H9 (cell line): Measurements from ENCODE around the gene TBL2. TPM values are rescaled to one million over a fixed set of nuclear protein-coding genes. Genes with fewer than 3 reads are reported as not detected.
"Not testable (repeated sequence)": the region's sequence is repeated elsewhere in the genome, so short reads cannot be mapped to it uniquely, and the experiment has no call there.

Experiments
- DNase-seq: peaks from one replicate; pipeline ENCODE4 v3.0.0-alpha.2; 2017
- H2AFZ ChIP-seq: one replicate; pipeline ENCODE4 v1.6.1; 2013; ENCODE audit warnings: mild to moderate bottlenecking, low read length, control low read depth, moderate library complexity
- H2AK5ac ChIP-seq: 2 replicates; pipeline ENCODE4 v1.6.1; 2013; ENCODE audit warnings: low read length, control low read depth, mixed read lengths; ENCODE audit not compliant: insufficient read length
- H2BK120ac ChIP-seq: one replicate; pipeline ENCODE4 v1.6.1; 2013; ENCODE audit warnings: low read depth, mild to moderate bottlenecking, low read length, control low read depth, inconsistent platforms; ENCODE audit not compliant: poor library complexity, severe bottlenecking
- H2BK12ac ChIP-seq: 2 replicates; pipeline ENCODE4 v1.6.1; 2013; ENCODE audit warnings: low read length, control low read depth, mixed read lengths, low read depth; ENCODE audit not compliant: insufficient read length
- H2BK15ac ChIP-seq: 2 replicates; pipeline ENCODE4 v1.6.1; 2013; ENCODE audit warnings: low read depth, low read length, control low read depth
- H2BK20ac ChIP-seq: one replicate; pipeline ENCODE4 v1.6.1; 2013; ENCODE audit warnings: low read depth, mild to moderate bottlenecking, low read length, control low read depth, inconsistent platforms; ENCODE audit not compliant: poor library complexity, severe bottlenecking
- H2BK5ac ChIP-seq: 2 replicates; pipeline ENCODE4 v1.6.1; 2013; ENCODE audit warnings: low read length, control low read depth, mixed read lengths; ENCODE audit not compliant: insufficient read length
- H3K14ac ChIP-seq: 2 replicates; pipeline ENCODE4 v1.6.1; 2013; ENCODE audit warnings: low read length, control low read depth; ENCODE audit not compliant: insufficient read depth
- H3K18ac ChIP-seq: 2 replicates; pipeline ENCODE4 v1.6.1; 2013; ENCODE audit warnings: low read depth, mild to moderate bottlenecking, mixed read lengths, low read length, control low read depth; ENCODE audit not compliant: insufficient read length
- H3K23ac ChIP-seq: 2 replicates; pipeline ENCODE4 v1.6.1; 2013; ENCODE audit warnings: low read length, control low read depth, mixed read lengths, low read depth; ENCODE audit not compliant: insufficient read length
- H3K23me2 ChIP-seq: 2 replicates; pipeline ENCODE4 v1.6.1; 2013; ENCODE audit warnings: low read depth, mild to moderate bottlenecking, mixed read lengths, low read length, control low read depth; ENCODE audit not compliant: insufficient read length, poor library complexity, severe bottlenecking
- H3K27ac ChIP-seq: 2 replicates; pipeline ENCODE4 v1.5.1; 2013; ENCODE audit warnings: low read length, control low read depth, mixed read lengths, low read depth; ENCODE audit not compliant: insufficient read length
- H3K27me3 ChIP-seq: 2 replicates; pipeline ENCODE4 v1.6.1; 2013; ENCODE audit warnings: low read length, control low read depth, inconsistent platforms; ENCODE audit not compliant: insufficient read depth
- H3K4ac ChIP-seq: 2 replicates; pipeline ENCODE4 v1.6.1; 2013; ENCODE audit warnings: low read depth, mild to moderate bottlenecking, control low read depth, inconsistent platforms, low read length, moderate library complexity
- H3K4me1 ChIP-seq: 2 replicates; pipeline ENCODE4 v1.6.1; 2013; ENCODE audit warnings: low read length, control low read depth, inconsistent platforms; ENCODE audit not compliant: insufficient read depth
- H3K4me2 ChIP-seq: 2 replicates; pipeline ENCODE4 v1.6.1; 2013; ENCODE audit warnings: low read length, control low read depth, mixed read lengths; ENCODE audit not compliant: insufficient read length, insufficient read depth
- H3K56ac ChIP-seq: 2 replicates; pipeline ENCODE4 v1.6.1; 2013; ENCODE audit warnings: low read depth, mild to moderate bottlenecking, mixed read lengths, low read length, control low read depth; ENCODE audit not compliant: insufficient read length
- H3K79me1 ChIP-seq: 2 replicates; pipeline ENCODE4 v1.6.1; 2013; ENCODE audit warnings: low read depth, mild to moderate bottlenecking, moderate library complexity, low read length, control low read depth, inconsistent platforms; ENCODE audit not compliant: insufficient read depth, poor library complexity, severe bottlenecking
- H3K79me2 ChIP-seq: 2 replicates; pipeline ENCODE4 v1.6.1; 2013; ENCODE audit warnings: low read length, control low read depth, inconsistent platforms; ENCODE audit not compliant: insufficient read depth
- H3K9ac ChIP-seq: 2 replicates; pipeline ENCODE4 v1.6.1; 2013; ENCODE audit warnings: low read length, control low read depth, mixed read lengths; ENCODE audit not compliant: insufficient read length; ENCODE audit errors: extremely low read depth
- H3K9me3 ChIP-seq: one replicate; pipeline ENCODE4 v1.6.1; 2013; ENCODE audit warnings: low read depth, low read length, inconsistent platforms; ENCODE audit not compliant: control insufficient read depth
- H3T11ph ChIP-seq: one replicate; pipeline ENCODE4 v1.6.1; 2013; ENCODE audit warnings: mild to moderate bottlenecking, low read length, control low read depth, inconsistent platforms
- H4K20me1 ChIP-seq: one replicate; pipeline ENCODE4 v1.6.1; 2013; ENCODE audit not compliant: control insufficient read depth, insufficient read length, insufficient read depth
- H4K5ac ChIP-seq: 2 replicates; pipeline ENCODE4 v1.6.1; 2013; ENCODE audit warnings: low read depth, mild to moderate bottlenecking, mixed read lengths, low read length, control low read depth; ENCODE audit not compliant: insufficient read length
- H4K8ac ChIP-seq: replicated peaks from 2 replicates; pipeline ENCODE4 v1.6.1; 2013; ENCODE audit warnings: low read length, control low read depth, mixed read lengths, low read depth; ENCODE audit not compliant: insufficient read length
- H4K91ac ChIP-seq: 2 replicates; pipeline ENCODE4 v1.6.1; 2013; ENCODE audit warnings: low read depth, mild to moderate bottlenecking, moderate library complexity, mixed read lengths, low read length, control low read depth; ENCODE audit not compliant: insufficient read length
- H3K27ac Mint-ChIP-seq, 3 experiments: 2 replicates in 2 of 3; 3 replicates in 1 of 3; pipeline ENCODE4 v1.8.0; 2020 to 2021; ENCODE audit warnings: mixed read lengths in 3 of 3, mild to moderate bottlenecking in 1 of 3, moderate library complexity in 1 of 3
- H3K27me3 Mint-ChIP-seq: 2 replicates; pipeline ENCODE4 v1.8.0; 2021; ENCODE audit warnings: low read depth, mild to moderate bottlenecking, moderate library complexity, mixed read lengths
- H3K36me3 Mint-ChIP-seq, 3 experiments: 2 replicates in 2 of 3; 3 replicates in 1 of 3; pipeline ENCODE4 v1.8.0; 2020 to 2021; ENCODE audit warnings: low read depth in 3 of 3, mixed read lengths in 3 of 3; ENCODE audit not compliant: insufficient read depth in 1 of 3
- H3K4me1 Mint-ChIP-seq, 2 experiments: 2 replicates each; pipeline ENCODE4 v1.8.0; 2020; ENCODE audit warnings: mixed read lengths in 2 of 2
- H3K4me3 Mint-ChIP-seq, 2 experiments: 2 replicates in 1 of 2; 3 replicates in 1 of 2; pipeline ENCODE4 v1.8.0; 2020 to 2021; ENCODE audit warnings: mild to moderate bottlenecking in 2 of 2, mixed read lengths in 2 of 2, moderate library complexity in 1 of 2
- H3K9me3 Mint-ChIP-seq, 2 experiments: 2 replicates in 1 of 2; 3 replicates in 1 of 2; pipeline ENCODE4 v1.8.0; 2020; ENCODE audit warnings: mild to moderate bottlenecking in 2 of 2, mixed read lengths in 2 of 2, moderate library complexity in 1 of 2
- CTCF ChIP-seq: fragments of 200-600 bp; sonication (generic); conservative IDR thresholded peaks from 3 replicates; pipeline ENCODE4 v1.8.0; 2021; ENCODE audit warnings: antibody characterized with exemption, mild to moderate bottlenecking
- WGBS: extraction: QIAGEN DNeasy Blood & Tissue Kit; methylation state at CpG from one replicate; pipeline ENCODE4 v1.1.7; 2013; ENCODE audit warnings: missing lambda C conversion rate, low lambda C conversion rate, mixed read lengths; ENCODE audit not compliant: insufficient read length; ENCODE audit errors: extremely low coverage; 5-methylcytosine and 5-hydroxymethylcytosine counted together
- total RNA-seq: library from RNA; stranded (reverse); gene quantifications from 2 replicates; pipeline ENCODE4 v1.2.1, GENCODE V29; 2021

TBL2 gene
- total RNA-seq, 1 experiment from 2014 or later: 26.7 TPM

DNA sequence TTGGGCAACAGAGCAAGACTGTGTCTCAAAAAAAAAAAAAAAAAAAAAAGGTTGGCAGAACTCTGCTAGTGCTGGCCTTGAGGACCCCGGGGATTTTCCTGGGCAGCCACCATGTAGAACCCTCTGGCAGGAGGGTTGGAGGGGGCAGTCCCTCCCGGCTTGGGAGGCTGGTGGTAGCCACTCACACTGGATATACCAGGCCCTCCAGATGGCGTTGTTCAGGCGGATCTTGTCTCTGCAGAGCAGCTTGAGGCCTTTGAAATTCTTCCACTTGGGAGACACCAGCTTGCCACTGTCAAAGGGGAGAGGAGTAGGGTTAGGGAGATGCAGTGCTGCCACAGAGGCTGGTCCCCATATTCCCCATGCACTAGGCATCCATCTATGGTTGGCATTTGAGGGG is 37.5 kb upstream of the TBL2 start:
- peaks cover 0 to 5% (median 0%) of the 10 kb centered on the region in 3 experiments; a peak in 3 of 7 replicates for H3K36me3 Mint-ChIP-seq
- H2AK5ac ChIP-seq: no peak overlapping the region
- H3K14ac ChIP-seq: no peak overlapping the region
- no peak overlapping the region for H3K18ac ChIP-seq
- H3K4me1 ChIP-seq: no peaks in the 10 kb centered on the region
- no peaks in the 10 kb centered on the region for H3K23me2 ChIP-seq
- H3K9me3 Mint-ChIP-seq: no peaks in the 10 kb centered on the region
- H3T11ph ChIP-seq: no peak overlapping the region
- H3K9me3 ChIP-seq: no peaks in the 10 kb centered on the region
- H4K20me1 ChIP-seq: no peaks in the 10 kb centered on the region
- H3K27me3 Mint-ChIP-seq: peaks cover 2% of the 10 kb centered on the region
- no peaks in the 10 kb centered on the region for H3K79me1 ChIP-seq
- H2BK15ac ChIP-seq: no peak overlapping the region
- H2BK12ac ChIP-seq: no peak overlapping the region
- no peak overlapping the region for H3K4me2 ChIP-seq
- H4K5ac ChIP-seq: no peak overlapping the region
- TF ChIP-seq CTCF: peak; percentile 41; the same call in 2 of the 3 replicates
- H2AFZ ChIP-seq: no peak overlapping the region
- no peaks in the 10 kb centered on the region for H3K79me2 ChIP-seq
- H3K9ac ChIP-seq: no peak overlapping the region
- H4K91ac ChIP-seq: no peak overlapping the region
- no peak overlapping the region for H2BK5ac ChIP-seq
- no peak overlapping the region for H2BK20ac ChIP-seq
- no peak overlapping the region for H2BK120ac ChIP-seq
- H3K27ac ChIP-seq: no peak overlapping the region
- no CpG with 5 or more reads among the region's 4 CpGs for WGBS
- H3K27me3 ChIP-seq: no peaks in the 10 kb centered on the region
- H3K4me1 Mint-ChIP-seq: peaks cover 7 to 11% of the 10 kb centered on the region in 2 experiments
- no peak overlapping the region for H3K4ac ChIP-seq
- no peak overlapping the region for H3K56ac ChIP-seq
- no peak overlapping the region for H4K8ac ChIP-seq
- DNase-seq: peak; percentile 57
- H3K4me3 Mint-ChIP-seq: no peak overlapping the region
- H3K23ac ChIP-seq: no peak overlapping the region
- peak overlapping the region in 1 of 3 experiments; percentile 44; a peak in 1 of 7 replicates for H3K27ac Mint-ChIP-seq

GRCh38 chr7:73614937-73615336 is 36.6 kb upstream of the TBL2 start:
- H3K79me1 ChIP-seq, H3K4me2 ChIP-seq, H3K4me3 Mint-ChIP-seq: not testable (repeated sequence)

More at GRCh38 chr7:73614937-73615336, 36.6 kb upstream of the TBL2 start:
- not testable (repeated sequence) for H3K27ac ChIP-seq, H2BK20ac ChIP-seq, H3K4ac ChIP-seq, H3K18ac ChIP-seq, H4K5ac ChIP-seq, H2BK15ac ChIP-seq, H2AK5ac ChIP-seq, H3K4me1 ChIP-seq, DNase-seq, H2BK120ac ChIP-seq, H3K56ac ChIP-seq, H2BK5ac ChIP-seq, H3K23me2 ChIP-seq, H3K79me2 ChIP-seq, H3K9me3 Mint-ChIP-seq, H3K27me3 ChIP-seq, H2AFZ ChIP-seq, H3K27me3 Mint-ChIP-seq, H3K9me3 ChIP-seq, H4K20me1 ChIP-seq, H3K36me3 Mint-ChIP-seq, H2BK12ac ChIP-seq, H3K27ac Mint-ChIP-seq, H3K9ac ChIP-seq, H3K14ac ChIP-seq, H4K8ac ChIP-seq, H4K91ac ChIP-seq, H3K23ac ChIP-seq, H3T11ph ChIP-seq
- peaks cover 7 to 11% of the 10 kb centered on the region in 2 experiments for H3K4me1 Mint-ChIP-seq
- WGBS: no CpG with 5 or more reads among the region's 10 CpGs
